ENCODE data around the gene RHNO1. TPM values are rescaled to one million over a fixed set of nuclear protein-coding genes. Genes with fewer than 3 reads are reported as not detected.

Gene RHNO1
- total RNA-seq, 1 donor from 2014 or later = 3.6 TPM

DNA sequence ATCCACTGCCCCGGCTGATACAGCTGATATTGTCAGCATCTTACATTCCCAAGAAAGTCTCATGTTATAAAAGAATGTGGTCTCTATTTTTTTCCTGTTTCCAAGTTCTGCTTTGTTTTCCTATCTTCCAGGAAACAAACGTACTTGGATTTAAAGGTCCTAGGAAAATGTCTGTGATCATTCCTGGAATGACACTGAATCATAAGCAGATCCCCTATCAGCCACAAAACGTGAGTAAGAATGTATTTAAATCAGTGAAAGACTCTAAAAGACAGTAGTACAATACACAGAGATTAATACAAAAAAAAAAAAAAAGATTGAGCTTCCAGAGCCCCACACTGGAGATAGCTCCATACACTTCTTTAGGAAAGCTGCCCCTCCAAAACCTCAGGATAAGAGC is 60.5 kb downstream of the RHNO1 start:
- Histone ChIP-seq H3K4me3 (no peak overlapping the region), H3K27ac (replicated peaks) (no peak overlapping the region), H3K4me1 (no peaks in the 10 kb centered on the region), H3K9me3 (replicated peaks) (no peaks in the 10 kb centered on the region), H3K27me3 (ENCODE audit: low read depth) (no peaks in the 10 kb centered on the region), H3K36me3 (peaks cover 58% of the 10 kb centered on the region)
- intact Hi-C loops (cut with micrococcal nuclease) = no loop called here
- TF ChIP-seq CTCF (IDR thresholded peaks at IDR 0.05; ENCODE audit: borderline replicate concordance) = no peak
- DNase-seq = no peak

Other genes starting within 250 kb of the RHNO1 start
- 57.0 TPM for gene FKBP4, start 82.3 kb upstream of the RHNO1 start, total RNA-seq
- gene ITFG2, start 64.6 kb upstream of the RHNO1 start, total RNA-seq = 12.4 TPM
- gene NRIP2, start 42.2 kb upstream of the RHNO1 start, total RNA-seq = 1.2 TPM
- gene TEX52, start 20.2 kb upstream of the RHNO1 start, total RNA-seq = not detected
- 0.71 TPM for gene FOXM1, start within 50 bp of the RHNO1 start, total RNA-seq
- 4.8 TPM for gene TULP3, start 13.7 kb downstream of the RHNO1 start, total RNA-seq
- 6.7 TPM for gene TEAD4, start 82.2 kb downstream of the RHNO1 start, total RNA-seq
- 305 TPM for gene TSPAN9, start 200.2 kb downstream of the RHNO1 start, total RNA-seq

Measured in left ventricle myocardium inferior (tissue), 1 donor.